SK-MEL-5 (cell line): ENCODE data around the gene NCAN. TPM values are rescaled to one million over a fixed set of nuclear protein-coding genes. Genes with fewer than 3 reads are reported as not detected.
A peak's percentile ranks its signal among the peaks of the same experiment; 100 is the strongest.
"Not testable (repeated sequence)": the region's sequence is repeated elsewhere in the genome, so short reads cannot be mapped to it uniquely, and the experiment has no call there.

Experiments
- DNase-seq: peaks from one replicate; pipeline ENCODE4 v3.0.0-alpha.2; 2016; ENCODE audit warnings: low read depth, low spot score
- in situ Hi-C: cut with HindIII; loops from 2 replicates; pipeline ENCODE4 v1.10.0; 2016; ENCODE audit warnings: low sequenced_read_pairs, high pct_unique_total_duplicates, low pct_unique_long_range_greater_than_20kb
- total RNA-seq: library from RNA; depleted of rRNA; stranded (reverse); fragments of >200 nt; shearing (Covaris generic); gene quantifications from 2 replicates; pipeline ENCODE4 v1.2.3, GENCODE V29; 2014

The NCAN gene
- total RNA-seq, 1 experiment from 2014 or later = not detected

GRCh38 chr19:19214892-19215291 lies 3.1 kb downstream of the NCAN start:
- DNase-seq = peak; percentile 24
- in situ Hi-C loops = no loop called here

DNA sequence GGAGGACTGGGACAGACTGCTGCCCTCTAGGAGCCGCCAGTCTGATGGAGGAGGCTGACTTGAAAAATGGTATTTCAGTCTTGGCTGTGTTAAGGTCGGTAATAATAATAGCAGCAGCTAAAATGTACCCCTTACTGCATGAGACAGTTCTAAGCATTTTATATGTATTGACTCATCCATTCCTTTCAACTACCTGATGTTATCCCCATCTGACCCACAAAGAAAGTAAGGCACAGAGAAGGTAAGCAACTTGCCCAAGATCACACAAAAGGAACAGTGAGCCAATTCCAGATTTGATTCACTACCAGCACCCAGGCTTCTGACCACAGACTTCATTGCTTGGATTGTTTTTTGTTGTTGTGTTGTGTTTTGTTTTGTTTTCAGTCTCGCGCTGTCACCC lies 4.0 kb downstream of the NCAN start:
- in situ Hi-C loops = no loop called here
- DNase-seq = no peak

GRCh38 chr19:19217099-19217498 lies 5.3 kb downstream of the NCAN start:
- in situ Hi-C loops = no loop called here
- peak; percentile 79 for DNase-seq

DNA sequence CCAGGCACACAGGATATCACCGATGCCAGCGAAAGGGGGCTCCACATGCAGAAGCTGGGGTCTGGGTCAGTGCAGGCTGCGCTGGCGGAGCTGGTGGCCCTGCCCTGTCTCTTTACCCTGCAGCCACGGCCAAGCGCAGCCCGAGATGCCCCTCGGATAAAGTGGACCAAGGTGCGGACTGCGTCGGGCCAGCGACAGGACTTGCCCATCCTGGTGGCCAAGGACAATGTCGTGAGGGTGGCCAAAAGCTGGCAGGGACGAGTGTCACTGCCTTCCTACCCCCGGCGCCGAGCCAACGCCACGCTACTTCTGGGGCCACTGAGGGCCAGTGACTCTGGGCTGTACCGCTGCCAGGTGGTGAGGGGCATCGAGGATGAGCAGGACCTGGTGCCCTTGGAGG lies 7.2 kb downstream of the NCAN start:
- no peak for DNase-seq
- in situ Hi-C loops = no loop called here

DNA sequence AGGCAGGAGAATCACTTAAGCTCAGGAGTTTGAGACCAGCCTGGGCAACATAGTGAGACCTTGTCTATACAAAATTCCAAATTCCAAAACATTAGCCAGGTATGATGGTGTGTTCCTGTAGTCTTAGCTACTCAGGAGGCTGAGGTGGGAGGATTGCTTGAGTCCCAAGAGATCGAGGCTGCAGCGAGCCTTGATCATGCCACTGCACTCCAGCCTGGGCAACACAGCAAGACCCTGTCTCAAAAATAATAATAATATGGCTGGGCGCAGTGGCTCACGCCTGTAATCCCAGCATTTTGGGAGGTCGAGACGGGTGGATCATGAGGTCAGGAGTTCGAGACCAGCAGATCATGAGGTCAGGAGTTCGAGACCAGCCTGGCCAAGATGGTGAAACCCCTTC lies 9.2 kb downstream of the NCAN start:
- in situ Hi-C loops, DNase-seq: not testable (repeated sequence)

DNA sequence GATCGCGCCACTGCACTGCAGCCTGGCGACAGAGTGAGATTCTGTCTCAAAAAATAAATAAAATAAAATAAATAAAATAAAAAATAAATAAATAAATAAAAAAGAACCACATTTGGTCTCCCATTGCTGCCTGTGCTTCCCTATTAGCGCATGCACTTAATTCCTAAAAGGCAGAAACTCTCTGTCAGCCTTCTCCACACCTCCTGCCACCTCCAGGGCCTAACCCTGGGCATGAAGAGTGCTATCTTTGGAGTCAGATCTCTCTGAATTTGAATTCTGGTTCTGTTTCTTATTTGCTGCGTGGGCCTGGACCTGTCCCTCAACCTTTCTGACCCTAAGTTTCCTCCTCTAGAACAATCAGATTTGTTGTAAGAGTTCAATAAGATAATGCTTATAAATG lies 11.3 kb downstream of the NCAN start:
- no peak for DNase-seq
- in situ Hi-C loops = no loop called here

- in situ Hi-C loops = no loop called here
- no peak for DNase-seq
These were observed 11.9 kb downstream of the NCAN start for GRCh38 chr19:19223636-19224035.

DNA sequence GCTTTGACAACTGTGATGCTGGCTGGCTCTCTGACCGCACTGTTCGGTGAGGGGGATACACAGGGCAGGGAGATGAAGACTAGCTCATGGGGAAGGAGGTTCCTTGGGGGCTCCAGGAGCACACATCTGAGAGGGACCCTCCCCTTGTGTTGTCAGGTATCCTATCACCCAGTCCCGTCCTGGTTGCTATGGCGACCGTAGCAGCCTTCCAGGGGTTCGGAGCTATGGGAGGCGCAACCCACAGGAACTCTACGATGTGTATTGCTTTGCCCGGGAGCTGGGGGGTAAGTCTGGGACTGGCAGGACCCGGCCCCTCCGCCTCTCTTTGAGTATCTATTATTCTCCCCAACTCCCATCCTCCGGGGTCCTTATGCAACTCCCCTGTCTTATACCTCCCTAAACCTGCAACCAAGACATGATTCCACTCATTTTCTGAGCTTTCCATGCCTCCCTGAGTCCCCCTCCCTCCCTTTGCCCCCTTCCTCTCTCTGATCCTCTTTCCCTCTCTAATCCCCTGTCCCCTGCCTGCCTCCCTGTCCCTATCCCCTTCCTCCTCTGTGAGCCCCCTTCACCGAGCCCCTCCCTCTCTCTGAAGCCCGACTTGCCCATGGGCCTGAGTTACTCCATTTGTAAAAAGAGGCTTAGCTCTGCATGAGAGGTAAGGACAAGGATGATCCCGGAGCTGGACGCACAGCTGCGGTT lies 12.5 kb downstream of the NCAN start:
- in situ Hi-C loops = no loop called here
- DNase-seq = no peak

GRCh38 chr19:19224852-19225494 lies 13.2 kb downstream of the NCAN start:
- DNase-seq = peak; percentile 73
- in situ Hi-C loops = no loop called here

GRCh38 chr19:19226204-19226603 lies 14.4 kb downstream of the NCAN start:
- in situ Hi-C loops = no loop called here
- DNase-seq = no peak

DNA sequence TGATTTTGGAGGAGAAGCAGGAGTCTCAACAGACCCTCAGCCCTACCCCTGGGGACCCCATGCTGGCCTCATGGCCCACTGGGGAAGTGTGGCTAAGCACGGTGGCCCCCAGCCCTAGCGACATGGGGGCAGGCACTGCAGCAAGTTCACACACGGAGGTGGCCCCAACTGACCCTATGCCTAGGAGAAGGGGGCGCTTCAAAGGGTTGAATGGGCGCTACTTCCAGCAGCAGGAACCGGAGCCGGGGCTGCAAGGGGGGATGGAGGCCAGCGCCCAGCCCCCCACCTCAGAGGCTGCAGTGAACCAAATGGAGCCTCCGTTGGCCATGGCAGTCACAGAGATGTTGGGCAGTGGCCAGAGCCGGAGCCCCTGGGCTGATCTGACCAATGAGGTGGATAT lies 14.9 kb downstream of the NCAN start:
- no peak for DNase-seq
- in situ Hi-C loops = no loop called here

DNA sequence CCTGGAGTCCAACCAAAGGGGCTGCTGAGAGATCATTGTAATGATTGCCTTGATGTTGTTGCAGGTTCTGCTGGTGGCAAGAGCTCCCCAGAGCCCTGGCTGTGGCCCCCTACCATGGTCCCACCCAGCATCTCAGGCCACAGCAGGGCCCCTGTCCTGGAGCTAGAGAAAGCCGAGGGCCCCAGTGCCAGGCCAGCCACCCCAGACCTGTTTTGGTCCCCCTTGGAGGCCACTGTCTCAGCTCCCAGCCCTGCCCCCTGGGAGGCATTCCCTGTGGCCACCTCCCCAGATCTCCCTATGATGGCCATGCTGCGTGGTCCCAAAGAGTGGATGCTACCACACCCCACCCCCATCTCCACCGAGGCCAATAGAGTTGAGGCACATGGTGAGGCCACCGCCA lies 15.5 kb downstream of the NCAN start:
- no peak for DNase-seq
- in situ Hi-C loops = no loop called here

GRCh38 chr19:19229701-19230100 lies 17.9 kb downstream of the NCAN start:
- DNase-seq = no peak
- in situ Hi-C loops = no loop called here

- no peak for DNase-seq
- in situ Hi-C loops = no loop called here
These were observed 19.2 kb downstream of the NCAN start for GRCh38 chr19:19230999-19231398.

DNA sequence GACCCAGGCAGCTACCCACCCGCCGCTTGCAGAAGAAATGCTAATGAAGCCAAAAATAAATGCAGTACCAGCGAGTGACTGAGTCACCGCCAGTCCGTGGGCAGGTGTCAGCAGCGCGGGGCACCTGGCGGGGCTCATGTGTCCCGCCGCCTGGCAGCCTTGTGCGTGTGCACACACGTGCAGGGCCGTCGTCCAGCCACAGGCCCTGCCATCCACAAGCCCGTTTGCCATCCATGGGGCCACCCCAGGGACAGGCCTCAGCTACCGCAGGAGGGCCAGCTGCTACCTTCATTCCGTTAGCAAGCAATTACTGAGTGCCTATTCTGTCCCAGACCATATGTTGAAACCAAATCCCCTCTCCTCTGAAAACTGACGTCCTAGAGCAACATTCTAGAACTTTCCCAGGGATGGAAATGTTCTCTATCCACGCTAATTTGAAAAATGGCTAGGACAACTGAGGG lies 20.5 kb downstream of the NCAN start:
- in situ Hi-C loops = no loop called here
- DNase-seq = no peak

DNA sequence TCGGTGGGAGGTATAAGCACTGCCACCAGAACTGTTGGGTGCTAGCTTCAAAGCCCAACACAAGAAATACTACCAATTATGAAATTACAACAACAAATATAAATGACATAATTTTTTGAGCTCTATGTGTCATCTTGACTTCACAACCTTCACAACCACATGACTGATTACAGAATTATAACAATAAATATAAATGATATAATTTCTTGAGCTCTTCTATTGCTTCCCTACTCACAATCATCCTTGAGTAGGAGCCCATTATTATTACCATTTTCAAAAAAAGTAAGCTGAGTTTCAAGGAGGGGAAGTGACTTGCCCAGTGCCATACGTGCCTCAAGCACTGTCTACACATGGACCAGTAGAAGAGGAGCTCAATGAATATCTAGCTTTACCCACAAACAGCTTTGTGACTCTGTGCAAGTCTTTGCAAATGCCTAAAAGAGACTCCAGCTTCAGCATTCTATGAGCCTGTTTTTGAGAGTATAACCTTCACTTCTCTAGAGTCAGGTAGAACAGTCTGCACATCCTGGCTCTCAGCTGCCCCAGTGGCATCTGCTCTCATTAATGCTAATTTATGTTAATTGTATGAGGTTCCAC lies 22.6 kb downstream of the NCAN start:
- DNase-seq = no peak
- in situ Hi-C loops = no loop called here

GRCh38 chr19:19236173-19236572 lies 24.4 kb downstream of the NCAN start:
- in situ Hi-C loops = no loop called here
- DNase-seq = no peak

DNA sequence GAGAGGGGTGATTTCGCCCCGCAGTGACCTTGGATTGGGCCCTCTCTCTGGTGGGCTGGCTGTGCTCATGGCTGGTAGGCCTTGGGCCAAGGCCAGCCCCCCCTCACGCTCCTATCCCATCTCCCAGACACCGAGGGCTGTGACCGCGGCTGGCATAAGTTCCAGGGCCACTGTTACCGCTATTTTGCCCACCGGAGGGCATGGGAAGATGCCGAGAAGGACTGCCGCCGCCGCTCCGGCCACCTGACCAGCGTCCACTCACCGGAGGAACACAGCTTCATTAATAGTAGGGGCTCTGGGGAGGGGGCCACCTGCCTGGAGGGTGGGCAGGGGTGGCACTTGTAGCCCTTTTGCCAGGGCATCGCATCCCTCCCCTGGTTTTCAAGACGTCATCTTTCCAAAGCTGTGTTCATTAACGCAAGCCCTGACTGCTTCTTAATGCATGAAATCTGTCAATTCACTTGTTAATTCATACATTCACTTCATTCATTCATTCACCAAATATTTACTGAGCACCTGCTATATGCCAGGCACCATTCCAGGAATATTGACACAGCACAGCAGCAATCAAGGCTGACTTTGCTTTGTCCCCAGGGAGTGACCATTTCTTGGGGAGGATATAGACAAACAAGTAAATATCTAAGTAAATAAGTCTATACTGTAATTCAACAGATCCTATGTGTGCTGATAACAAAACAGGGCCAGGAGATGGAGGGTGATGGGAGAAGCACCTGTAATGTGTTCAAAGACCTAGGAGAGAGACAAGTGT lies 26.6 kb downstream of the NCAN start:
- in situ Hi-C loops = no loop called here
- no peak for DNase-seq
